Activated CD8-positive, alpha-beta memory T cell treated with anti-CD3 and anti-CD28 coated beads, Interleukin-2, amount 50 U/mL, for 4 hours (primary cell): Measurements from ENCODE around the gene SDHA.
"Not testable (repeated sequence)": the region's sequence is repeated elsewhere in the genome, so short reads cannot be mapped to it uniquely, and the experiment has no call there.

Experiments used
- DNase-seq: peaks from one replicate; pipeline ENCODE4 v3.0.0-alpha.2; 2020

SDHA gene

DNA sequence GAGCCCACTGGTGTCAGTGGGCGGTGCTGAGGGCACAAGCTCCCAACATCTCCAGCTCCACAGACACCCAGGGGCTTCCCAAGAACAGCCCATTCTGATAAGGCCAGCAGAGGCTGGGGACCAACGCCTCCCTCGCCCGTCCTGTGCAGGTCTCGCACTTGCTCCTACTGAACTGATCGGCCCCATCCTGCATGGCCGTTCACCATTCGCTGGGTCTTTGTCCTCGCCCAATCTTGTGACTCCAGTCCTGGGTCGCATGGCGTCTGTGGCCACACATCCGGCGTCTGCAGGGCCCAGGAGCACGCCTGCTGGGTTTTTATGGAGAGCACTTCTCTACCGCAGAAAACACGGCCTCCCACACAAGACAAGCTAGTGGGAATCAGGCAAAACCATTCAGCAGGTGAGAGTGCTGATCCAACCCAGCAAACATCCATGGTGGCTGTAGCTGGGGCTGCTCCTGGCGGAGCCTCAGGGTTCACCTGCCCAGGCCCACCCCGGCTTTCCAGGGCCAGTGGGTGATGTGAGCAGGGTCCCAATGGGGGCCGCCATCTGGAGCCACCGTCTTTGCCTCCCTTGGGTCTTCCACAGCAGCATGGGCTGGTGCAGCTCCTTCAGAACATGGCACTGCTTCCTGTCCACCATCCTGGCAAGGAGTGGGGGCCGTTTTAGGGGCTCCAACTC, 19.5 kb upstream of the SDHA start:
- no peak for DNase-seq

DNA sequence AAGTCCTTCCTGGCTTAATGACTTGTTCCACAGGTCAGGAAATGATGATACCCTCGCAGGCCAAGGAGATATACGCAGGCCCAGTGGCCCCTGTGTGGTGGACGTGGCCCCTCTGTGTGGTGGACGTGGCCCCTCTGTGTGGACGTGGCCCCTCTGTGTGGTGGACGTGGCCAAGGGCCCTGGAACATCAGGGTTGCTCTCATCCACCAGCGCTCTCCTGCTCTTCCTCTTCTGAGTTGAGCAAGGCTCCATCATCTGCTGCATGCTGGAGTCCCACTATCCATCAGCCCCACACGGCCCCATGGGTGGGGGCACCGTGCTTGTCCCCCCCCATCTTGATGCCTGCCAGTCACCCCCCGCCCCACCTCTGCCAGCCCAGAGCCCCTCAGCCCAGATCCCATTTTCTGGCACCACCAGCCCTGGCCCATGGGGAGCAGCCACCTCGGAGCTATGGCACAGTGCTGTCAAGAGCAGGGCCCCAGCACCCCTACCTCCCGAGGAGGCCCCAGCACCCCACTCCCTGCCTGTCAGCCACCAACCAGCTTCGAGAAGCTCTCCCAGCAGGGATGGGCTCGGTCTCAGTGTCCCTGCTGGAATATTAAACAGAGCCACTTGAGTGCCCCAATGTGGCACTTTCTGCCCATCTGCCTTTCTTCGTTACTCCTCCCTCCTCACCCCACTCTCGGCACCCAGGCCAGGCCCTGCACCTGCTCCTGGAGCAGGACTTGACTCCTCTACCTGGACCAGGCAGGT, 18.7 kb upstream of the SDHA start:
- DNase-seq: no peak

DNA sequence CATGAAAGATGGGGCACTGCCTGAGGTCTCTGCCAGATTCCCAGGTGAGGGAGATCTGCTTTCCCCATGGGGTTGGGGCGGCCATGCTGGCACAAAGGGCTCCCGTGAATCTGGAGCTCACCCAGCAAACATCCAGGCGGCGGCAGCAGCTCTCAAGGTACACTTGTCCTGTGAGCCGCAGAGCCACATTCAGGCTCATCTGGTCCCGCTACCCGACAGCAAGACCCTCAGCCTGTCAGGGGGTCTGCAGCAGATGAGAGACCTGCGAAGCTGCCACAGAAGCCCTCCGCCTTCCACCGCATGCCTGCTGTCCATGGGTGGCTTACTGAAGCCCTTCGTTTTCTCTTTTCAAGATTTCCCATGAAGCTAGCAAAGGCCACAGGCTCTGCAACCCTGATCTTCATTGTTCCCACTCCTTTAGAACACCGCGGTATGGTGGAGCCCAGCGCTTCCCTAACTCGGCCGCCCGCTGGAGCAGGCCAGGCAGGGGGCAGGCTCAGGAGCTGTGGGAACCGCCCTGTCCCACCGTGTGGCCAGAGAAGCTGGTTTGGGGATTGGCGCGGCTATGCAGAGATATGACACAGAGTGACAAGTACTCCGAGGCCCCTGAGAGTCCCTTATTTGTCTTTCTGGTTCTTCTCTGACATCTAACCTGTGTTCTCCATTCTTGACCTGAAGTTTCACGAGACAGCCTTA, 18.0 kb upstream of the SDHA start:
- DNase-seq: no peak

DNA sequence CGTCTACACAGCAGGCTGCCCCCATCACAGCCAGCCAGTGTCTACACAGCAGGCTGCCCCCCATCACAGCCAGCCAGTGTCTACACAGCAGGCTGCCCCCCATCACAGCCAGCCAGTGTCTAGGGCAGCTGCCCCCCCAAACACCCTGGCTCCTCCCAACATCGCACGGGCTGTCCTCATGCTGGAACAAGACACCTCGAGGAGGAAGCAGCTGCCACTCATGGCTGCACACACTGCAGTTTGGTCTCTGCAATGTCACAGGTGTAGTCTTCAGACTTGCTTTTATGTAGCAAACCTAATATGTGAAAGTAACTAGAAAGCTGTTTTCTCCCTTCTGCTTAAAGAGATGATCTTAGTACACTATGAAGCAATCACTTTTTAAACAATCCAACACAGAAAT, 17.1 kb upstream of the SDHA start:
- no peak for DNase-seq

DNA sequence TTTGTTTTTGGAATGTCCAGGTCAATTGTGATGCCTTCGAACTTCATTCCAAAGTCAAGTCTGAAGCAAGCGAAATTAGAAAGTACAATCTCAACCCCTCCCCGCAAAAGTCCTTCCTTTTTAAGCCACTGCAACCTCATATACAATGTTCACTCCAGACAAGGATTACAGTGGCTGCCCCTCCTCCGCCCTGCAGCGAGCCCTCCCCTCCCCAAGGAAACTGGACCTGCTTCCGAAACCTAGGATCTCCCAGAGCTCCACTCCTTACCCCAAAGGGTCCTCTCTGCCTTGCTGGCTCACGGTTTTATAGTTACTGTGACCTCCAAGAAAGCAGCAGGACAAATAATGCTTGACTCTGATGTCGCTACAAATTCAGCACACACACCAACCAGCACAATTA, 16.4 kb upstream of the SDHA start:
- no peak for DNase-seq

DNA sequence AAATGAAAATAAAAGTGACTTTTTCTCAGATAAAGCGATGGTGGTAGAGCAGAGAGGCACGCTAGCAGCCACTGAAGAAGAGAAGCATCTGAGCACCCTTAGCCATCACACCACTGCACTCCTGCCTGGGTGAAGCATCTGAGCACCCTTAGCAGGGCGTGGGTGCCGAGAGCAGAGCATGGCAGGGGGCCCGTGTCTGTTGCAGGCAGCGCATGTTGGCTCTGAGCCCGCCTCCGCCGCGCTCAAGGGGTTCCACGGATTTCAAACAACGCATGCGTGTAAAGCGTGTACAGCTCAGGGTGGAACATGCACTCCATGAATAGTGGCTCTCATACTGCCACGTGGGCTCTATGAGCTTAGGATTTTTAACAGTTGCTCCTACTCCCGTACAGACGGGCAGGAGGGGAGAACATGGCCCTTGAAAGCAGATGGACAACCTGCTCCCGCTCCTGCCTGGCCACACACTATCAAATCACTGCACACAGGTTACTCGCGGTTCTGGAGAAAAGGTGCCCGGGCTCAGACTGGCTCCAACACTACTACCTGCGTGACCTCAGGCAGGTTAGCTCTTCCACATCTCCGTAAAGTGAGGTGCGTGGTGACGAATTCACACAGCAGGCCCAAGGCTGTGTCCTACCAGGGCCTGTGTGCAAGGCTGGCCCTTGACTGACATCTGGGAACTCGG, 14.7 kb upstream of the SDHA start:
- DNase-seq: no peak

DNA sequence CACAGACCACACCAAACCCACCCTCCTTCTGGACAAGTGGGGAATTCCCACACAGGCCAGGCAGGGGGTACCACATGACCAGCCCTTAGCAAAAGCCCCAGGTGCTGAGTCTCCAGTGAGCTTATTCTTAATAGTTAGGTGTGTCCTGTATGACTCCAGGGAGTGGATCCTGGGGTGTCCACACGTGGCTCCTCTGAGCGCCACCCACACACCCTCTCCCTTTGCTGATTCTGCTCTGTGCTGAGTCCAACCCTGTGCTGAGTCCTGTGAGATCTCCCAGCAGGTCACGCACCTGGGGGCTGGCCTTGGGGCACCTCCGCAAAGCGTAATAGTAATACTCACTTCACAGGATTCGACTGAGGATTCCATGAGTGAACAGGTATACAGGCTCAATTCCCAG, 14.1 kb upstream of the SDHA start:
- DNase-seq: no peak

DNA sequence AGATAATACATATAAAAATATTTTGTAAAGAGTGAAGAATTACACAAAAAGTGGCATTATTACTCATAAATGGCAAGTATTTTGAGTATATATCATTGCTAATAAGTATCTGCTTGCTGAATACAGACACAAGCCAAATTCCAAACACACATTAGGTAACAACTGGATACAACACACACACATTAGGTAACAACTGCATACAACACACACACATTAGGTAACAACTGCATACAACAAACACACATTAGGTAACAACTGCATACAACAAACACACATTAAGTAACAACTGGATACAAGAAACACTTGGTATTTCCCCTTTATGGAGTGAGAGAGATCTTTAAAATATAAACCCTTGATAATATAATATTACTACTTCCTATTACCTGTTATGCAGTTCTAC, 13.7 kb upstream of the SDHA start:
- DNase-seq: no peak

DNA sequence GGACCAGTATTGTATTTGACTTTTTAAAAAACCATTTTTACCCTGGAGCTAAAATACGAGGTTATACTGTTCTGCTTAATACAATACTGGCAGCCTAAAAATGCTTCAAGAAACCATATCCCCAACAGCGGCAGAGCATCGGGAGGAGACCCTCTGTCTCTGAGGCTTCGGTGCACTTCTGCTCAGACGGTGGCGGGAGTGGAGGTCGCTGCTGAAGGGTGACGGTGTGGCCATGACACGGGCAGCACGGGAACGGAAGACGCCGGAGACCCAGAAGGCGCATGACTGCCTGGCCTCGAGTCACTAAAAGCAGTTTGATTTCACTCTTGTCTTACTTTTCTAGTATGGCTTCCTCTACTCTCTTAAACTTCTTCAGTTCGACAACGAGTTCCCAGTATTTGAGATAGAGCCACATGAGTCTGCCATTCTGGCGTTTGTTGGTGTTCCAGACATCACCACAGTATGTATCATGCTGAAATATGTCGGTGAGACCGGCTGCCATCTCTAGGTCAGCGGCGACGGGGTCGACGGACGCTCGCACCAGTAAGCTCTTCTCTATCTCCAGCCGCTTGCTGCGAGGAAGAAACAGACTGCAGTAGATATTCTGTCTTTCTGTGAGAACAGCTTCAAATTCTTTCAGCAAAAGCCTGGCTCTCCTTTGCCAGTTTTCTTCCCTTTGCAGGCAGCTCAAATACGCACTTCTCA, 13.0 kb upstream of the SDHA start:
- DNase-seq: no peak

DNA sequence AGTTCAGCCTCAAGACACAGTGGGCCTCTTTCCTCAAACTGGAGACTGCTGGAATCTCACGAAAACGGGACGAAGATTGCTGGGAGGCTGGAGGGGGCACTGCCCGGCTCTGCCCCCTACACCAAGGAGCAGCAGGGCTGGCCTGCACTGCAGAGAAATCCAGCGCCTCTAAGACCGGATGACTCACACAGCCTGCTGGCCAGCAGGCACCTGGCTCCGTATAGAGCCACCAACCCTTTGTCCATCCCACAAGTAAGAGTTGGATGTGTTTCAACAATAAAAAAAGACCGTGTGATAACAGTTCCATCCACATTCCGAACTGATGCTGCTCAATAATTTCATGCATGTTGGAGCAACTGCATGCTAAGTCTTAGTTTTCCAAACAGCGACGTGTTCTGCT, 11.7 kb upstream of the SDHA start:
- no peak for DNase-seq

DNA sequence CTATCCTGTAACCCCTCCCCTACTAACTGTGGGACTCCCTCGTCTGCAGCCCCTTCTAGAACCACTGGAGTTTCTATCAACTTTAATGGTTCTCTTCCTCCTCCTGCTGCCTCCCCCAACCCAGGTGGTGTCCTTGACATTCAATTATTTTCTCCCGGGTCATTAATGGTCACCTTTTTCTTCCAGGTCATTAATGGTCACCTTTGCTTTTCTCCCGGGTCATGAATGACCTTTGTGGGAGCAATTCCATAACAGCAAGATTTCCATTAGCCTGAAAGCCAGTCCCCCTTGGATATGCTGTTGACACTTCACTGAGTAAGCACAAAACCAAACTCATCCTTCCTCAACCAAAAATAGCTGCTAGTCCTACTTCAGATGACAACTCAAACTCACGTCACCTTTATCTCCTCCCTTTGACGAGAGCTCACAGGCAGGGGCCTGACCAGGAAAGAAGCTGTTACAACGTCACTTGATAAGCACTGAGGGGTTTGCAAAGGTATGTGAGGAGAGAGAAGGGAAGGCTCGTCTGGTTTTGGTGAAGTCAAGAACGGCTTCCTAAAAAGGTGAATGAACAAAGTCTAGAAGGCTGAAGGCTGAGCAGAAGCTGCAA, 11.1 kb upstream of the SDHA start:
- DNase-seq: no peak

DNA sequence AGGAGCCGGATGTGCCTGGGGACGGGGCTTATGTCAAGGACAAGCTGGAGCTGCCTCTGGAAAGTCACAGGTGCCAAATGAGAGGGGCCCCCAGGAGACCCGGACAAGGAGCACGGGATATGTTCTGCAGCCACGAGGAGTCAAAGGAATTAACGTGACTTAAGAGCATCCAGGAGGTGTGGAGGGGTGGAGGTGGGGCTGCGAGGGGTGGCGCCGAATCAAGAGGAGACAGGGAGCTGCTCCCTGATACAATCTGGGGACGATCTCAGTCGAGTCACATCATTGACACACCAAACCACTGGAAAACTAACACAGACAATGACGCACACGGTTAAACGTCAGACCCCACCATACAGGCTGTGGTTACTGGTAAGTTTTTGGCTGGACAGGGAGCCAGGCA, 10.5 kb upstream of the SDHA start:
- DNase-seq: no peak

DNA sequence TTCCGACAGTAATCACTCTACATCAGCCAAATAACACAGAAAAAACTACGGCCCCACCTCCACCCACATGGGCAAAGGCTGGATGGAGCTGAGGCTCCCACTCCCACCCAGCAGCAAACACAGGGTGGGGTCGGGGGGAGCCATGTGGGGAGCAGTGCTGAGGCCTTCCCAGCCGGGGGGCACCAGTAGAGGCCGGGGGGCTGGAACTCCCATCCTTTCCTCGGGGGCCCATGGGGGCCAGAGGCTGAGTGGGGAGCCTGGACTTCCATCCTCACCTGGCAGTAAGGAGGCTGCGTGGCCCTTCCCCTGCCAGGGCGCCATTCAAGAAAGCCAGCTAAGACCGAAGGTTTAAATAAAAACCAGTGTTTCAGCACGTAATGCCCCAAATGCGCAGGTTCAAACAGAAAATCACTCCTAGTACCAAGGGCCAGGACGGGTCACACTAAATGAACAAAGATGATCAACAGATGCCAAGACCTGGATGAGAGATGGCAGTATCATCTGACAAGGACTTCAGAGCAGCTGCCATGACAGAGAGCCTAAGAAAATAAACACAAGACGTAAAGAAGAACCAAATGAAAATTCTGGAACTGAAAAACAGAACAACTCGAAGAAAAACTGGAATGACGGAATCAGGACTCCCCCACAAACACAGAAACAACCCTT, 9.5 kb upstream of the SDHA start:
- no peak for DNase-seq

DNA sequence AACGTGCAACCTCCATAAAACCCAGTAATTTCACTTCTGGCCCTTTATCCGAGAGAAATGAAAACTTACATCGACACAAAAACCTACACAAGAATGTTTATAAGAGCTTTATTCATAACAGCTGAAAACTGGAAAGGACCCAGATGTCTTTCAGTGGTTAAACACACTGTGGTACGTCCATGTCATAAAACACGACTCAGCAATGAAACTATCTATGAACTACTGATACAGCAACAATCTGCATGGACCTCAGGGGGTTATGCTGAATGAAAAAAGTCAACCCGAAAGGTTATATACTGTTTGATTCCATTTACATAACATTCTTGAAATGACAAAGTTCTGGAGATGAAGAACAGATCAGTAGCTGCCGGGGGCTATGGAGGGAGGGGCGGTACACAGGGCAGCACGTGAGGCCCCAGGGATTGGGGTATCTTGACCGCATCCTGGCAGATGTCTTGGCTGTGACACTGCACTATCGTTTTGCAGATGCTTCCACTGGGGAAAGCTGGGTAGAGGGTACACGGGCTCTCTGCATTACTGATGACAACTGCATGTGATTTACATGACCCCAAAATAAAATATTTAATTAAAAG, 4.2 kb upstream of the SDHA start:
- DNase-seq: no peak

DNA sequence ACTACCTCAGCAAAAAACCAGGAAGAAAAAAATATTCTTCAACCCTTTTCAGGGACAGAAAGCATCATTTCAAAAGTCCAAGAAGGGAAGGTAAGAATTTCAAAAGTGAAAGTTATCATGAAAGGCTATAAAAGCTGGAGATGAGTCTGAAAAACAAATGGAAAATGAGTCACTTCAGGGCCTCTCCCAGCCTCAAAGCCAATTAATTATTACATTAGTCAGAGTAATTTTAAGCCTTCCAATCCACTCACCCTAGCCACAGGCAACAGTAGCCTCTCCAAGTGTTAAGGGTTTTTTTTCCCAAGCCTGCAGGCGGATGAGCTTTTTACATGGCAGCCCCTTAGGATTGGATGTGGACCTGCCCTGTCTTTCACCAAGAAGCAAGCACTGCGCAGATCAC, 2.9 kb upstream of the SDHA start:
- DNase-seq: not testable (repeated sequence)

DNA sequence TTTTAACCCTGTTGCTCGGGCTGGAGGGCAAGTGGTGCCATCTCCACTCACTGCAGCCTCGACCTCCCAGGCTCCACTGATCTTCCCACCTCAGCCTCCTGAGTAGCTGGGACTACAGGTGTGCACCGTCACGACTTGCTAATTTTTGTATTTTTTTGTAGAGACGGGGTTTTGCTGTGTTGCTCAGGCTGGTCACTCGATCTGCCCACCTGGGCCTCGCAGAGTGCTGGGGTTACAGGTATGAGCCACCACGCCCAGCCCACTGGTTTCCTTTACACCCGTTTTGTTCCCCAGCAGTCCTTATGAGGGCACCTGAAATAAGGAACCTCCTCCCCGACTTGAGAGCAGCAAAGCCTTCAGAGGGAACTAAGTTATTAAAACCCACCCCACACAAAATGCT, 2.0 kb upstream of the SDHA start:
- not testable (repeated sequence) for DNase-seq

DNA sequence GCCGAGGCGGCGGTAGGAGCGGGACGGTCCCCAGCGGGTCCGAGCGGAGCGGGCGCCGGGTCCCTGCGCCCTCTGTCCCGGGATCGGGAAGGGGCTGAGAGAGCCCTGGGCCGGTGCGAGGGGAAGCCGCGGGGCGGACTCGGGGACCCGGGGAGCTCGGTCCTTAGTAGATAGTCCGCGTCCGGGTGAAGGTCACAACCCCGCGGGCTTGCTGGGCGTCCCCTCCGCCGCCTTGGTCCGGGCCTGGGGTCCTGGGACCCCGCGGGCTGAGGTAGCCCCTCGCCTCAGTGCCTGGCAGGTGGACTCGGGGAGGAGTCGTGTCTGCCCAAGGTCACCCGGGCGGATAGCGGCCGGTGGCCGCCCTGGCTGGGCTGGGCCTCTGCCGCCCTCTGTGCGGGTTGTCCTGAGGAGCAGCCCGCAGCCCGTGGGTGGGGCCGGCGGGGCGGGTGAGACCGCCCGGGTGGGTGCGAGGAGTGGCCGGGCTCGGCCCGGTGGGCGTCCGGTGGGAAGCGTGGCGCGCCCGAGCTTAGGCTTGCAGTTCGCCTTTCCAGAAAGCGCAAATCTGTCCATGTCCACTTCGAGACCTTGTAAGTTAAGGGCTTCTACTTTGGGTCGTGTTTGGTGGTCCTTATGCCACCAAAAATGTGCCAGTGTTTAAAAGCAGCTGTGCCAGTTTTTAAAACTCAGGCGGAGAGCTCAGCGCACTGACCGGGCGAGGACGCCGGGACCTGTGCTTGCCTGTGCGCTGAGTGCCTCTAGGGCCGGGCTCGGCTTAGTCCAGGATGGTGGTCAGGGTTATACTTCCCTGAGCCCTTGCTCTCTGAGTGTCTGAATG, 554 bp downstream of the SDHA start:
- no peak for DNase-seq

DNA sequence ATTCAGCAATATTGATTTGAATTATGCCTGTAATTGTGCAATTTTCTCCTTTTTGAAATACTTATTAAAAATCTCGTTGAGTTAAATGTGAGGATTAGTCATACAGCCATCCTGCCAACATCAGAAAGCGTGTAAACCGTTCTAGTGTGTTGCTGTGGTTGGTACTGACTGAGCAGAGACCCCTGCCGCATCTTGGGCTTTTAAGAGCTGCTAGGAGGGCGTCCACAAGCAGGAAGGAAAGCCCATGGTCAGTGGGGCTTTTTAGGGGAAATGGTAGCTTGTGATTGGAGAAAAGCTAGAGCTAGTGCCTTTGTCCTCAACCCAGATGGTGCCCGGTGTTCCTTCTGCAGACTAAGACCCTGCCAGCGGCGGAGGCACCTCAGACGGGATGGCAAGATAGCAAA, 1.3 kb downstream of the SDHA start:
- no peak for DNase-seq

DNA sequence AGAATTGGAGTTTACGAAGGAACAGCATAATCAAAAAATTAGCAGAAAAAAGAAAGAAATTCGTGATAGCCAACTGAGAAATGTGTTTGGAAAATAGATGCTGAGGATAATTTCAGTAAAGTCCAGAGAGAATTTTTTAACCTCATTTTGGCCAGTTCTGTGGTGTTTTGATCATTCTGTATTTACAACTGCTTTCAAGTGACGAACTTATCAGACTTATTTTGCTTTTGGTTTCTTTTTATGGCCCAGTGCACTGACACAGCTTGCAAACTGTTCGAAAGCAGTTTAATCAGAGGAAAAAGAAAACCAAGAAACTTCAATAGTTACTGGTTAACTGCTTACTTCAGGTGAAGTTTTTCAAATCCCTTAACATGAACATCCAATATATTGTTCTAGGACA, 1.9 kb downstream of the SDHA start:
- no peak for DNase-seq

DNA sequence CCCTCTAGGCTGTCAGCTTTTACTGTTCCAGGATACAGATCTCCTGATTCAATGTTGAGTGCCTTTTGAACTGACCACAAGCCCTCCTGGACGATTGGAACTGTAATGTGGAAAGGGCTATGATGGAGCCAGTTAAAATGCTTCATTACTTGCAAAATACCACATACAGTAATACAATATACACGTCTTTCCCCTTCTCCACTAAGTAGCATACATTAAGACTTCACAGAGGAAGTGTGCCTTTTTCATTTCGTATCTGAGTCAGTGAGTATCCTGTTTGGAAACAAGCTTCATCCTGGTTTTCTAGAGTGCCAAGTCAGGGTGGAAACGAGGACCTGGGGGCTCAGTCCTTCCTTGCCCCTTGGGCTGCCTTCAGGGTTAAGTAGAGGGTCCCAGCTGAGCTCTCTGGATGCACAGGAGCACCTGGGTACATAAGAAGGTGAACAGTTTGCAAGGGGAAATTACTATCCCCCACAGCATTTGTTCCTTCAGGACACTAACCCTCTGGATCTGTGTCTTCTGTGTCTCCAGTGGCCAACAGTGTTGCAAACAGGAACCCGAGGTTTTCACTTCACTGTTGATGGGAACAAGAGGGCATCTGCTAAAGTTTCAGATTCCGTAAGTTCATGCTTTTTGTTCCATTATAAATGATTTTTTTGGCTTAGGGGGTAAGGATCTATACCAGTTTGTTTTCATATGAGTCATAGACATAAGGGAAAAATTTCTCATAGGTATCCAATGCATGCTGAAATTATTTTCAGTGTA, 5.0 kb downstream of the SDHA start:
- DNase-seq: not testable (repeated sequence)
